ENCODE measurements around the gene ITGA11.

DNA sequence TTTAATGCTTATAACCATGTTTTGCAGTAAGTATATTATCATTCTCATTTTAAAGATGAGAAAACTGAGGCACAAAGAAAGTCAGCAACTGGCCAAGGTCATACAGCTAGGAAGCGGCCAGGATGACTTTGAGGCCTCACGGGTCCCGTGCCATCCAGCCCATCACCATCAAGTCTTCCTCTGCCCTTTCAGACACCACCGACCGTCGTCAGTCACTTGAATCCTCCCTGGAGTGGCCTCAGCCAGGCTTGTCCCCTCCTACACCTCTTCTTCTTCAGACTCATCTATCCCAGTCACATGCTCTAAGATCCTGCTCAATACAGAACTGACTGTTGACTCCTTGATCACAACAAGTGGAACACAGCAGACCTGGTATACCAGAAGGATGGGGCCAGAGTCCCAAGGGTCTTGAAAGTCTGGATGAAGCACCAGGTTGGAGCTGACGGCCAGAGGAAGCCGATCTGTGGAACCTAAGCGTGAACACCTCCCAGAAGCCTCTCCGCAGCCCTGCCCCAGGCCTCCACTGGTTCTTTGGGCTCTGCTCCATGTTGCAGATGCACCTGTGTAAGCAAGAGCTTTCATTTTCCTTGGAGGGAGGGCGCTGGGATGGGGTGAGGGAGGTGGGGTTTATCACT, 22.1 kb downstream of the ITGA11 start:
- TF ChIP-seq, protein P1, sequence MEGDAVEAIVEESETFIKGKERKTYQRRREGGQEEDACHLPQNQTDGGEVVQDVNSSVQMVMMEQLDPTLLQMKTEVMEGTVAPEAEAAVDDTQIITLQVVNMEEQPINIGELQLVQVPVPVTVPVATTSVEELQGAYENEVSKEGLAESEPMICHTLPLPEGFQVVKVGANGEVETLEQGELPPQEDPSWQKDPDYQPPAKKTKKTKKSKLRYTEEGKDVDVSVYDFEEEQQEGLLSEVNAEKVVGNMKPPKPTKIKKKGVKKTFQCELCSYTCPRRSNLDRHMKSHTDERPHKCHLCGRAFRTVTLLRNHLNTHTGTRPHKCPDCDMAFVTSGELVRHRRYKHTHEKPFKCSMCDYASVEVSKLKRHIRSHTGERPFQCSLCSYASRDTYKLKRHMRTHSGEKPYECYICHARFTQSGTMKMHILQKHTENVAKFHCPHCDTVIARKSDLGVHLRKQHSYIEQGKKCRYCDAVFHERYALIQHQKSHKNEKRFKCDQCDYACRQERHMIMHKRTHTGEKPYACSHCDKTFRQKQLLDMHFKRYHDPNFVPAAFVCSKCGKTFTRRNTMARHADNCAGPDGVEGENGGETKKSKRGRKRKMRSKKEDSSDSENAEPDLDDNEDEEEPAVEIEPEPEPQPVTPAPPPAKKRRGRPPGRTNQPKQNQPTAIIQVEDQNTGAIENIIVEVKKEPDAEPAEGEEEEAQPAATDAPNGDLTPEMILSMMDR (conservative IDR thresholded peaks at IDR 0.05 in 1 of 2, IDR thresholded peaks at IDR 0.05 in 1 of 2; ENCODE audit: low read depth in 1 of 2, low read length in 2 of 2): no peak
- TF ChIP-seq EZH2 (IDR thresholded peaks at IDR 0.05; ENCODE audit: low read length, missing control alignments): no peak

Measured in fibroblast of lung (primary cell).